ENCODE measurements around the gene ARFGAP1.

GRCh38 chr20:63292904-63293303 lies 20.3 kb downstream of the ARFGAP1 start, which contains the start of gene COL20A1:
- TF ChIP-seq L3MBTL2 (conservative IDR thresholded peaks at IDR 0.05) (no peak), SP1 (IDR thresholded peaks at IDR 0.05) (no peak), BHLHE40 (IDR thresholded peaks at IDR 0.05; ENCODE audit: borderline replicate concordance) (no peak), PKNOX1 (IDR thresholded peaks at IDR 0.05) (no peak), SUZ12 (IDR thresholded peaks at IDR 0.05) (no peak), TARDBP (IDR thresholded peaks at IDR 0.05) (no peak), ARNT (IDR thresholded peaks at IDR 0.05) (no peak), ELF4 (IDR thresholded peaks at IDR 0.05) (no peak), FOXA1 (IDR thresholded peaks at IDR 0.05) (no peak)
